ENCODE results near the gene MYBPC2. TPM values are rescaled to one million over a fixed set of nuclear protein-coding genes. Genes with fewer than 3 reads are reported as not detected.
"Not testable (repeated sequence)": the region's sequence is repeated elsewhere in the genome, so short reads cannot be mapped to it uniquely, and the experiment has no call there.

The MYBPC2 gene
- total RNA-seq, 1 donor from 2014 or later, result not detected

GRCh38 chr19:50457300-50457699, 24.6 kb downstream of the MYBPC2 start:
- DNase-seq (ENCODE audit: extremely low read depth, low read depth, low spot score), result no peak

- no peak for DNase-seq (ENCODE audit: extremely low read depth, low read depth, low spot score)
These were observed 25.8 kb downstream of the MYBPC2 start for GRCh38 chr19:50458396-50459066.

GRCh38 chr19:50459067-50459456, 26.4 kb downstream of the MYBPC2 start:
- no peak for DNase-seq (ENCODE audit: extremely low read depth, low read depth, low spot score)

GRCh38 chr19:50459638-50460037, 26.9 kb downstream of the MYBPC2 start:
- no peak for DNase-seq (ENCODE audit: extremely low read depth, low read depth, low spot score)

- DNase-seq (ENCODE audit: extremely low read depth, low read depth, low spot score), result no peak
These were observed 27.6 kb downstream of the MYBPC2 start for GRCh38 chr19:50460161-50460765.

GRCh38 chr19:50461066-50461875, 28.6 kb downstream of the MYBPC2 start:
- no peak for DNase-seq (ENCODE audit: extremely low read depth, low read depth, low spot score)

GRCh38 chr19:50462970-50463369, 30.3 kb downstream of the MYBPC2 start:
- DNase-seq (ENCODE audit: extremely low read depth, low read depth, low spot score), result no peak

- DNase-seq (ENCODE audit: extremely low read depth, low read depth, low spot score), result no peak
These were observed 31.7 kb downstream of the MYBPC2 start for GRCh38 chr19:50464348-50464747.

- no peak for DNase-seq (ENCODE audit: extremely low read depth, low read depth, low spot score)
These were observed 32.3 kb downstream of the MYBPC2 start for GRCh38 chr19:50465000-50465399.

GRCh38 chr19:50465986-50466705, 33.5 kb downstream of the MYBPC2 start:
- no peak for DNase-seq (ENCODE audit: extremely low read depth, low read depth, low spot score)

GRCh38 chr19:50466706-50467039, 34.0 kb downstream of the MYBPC2 start:
- DNase-seq (ENCODE audit: extremely low read depth, low read depth, low spot score), result no peak

- no peak for DNase-seq (ENCODE audit: extremely low read depth, low read depth, low spot score)
These were observed 34.9 kb downstream of the MYBPC2 start for GRCh38 chr19:50467566-50467965.

GRCh38 chr19:50468818-50469217, 36.1 kb downstream of the MYBPC2 start:
- no peak for DNase-seq (ENCODE audit: extremely low read depth, low read depth, low spot score)

GRCh38 chr19:50473336-50473735, 40.6 kb downstream of the MYBPC2 start:
- not testable (repeated sequence) for DNase-seq (ENCODE audit: extremely low read depth, low read depth, low spot score)

- DNase-seq (ENCODE audit: extremely low read depth, low read depth, low spot score), result no peak
These were observed 42.4 kb downstream of the MYBPC2 start for GRCh38 chr19:50475101-50475568.

GRCh38 chr19:50475736-50476223, 43.1 kb downstream of the MYBPC2 start:
- no peak for DNase-seq (ENCODE audit: extremely low read depth, low read depth, low spot score)

- DNase-seq (ENCODE audit: extremely low read depth, low read depth, low spot score), result no peak
These were observed 43.7 kb downstream of the MYBPC2 start, which contains the start of the genes EMC10 and GARIN5A for GRCh38 chr19:50476224-50476906. Gene EMC10, plus strand, starts transcription at chr19:50476507. Its CDS starts 38 bp downstream, at chr19:50476545. Gene GARIN5A, minus strand, starts transcription at chr19:50476848. Its CDS starts 460 bp downstream, at chr19:50476388.

- no peak for DNase-seq (ENCODE audit: extremely low read depth, low read depth, low spot score)
These were observed 44.2 kb downstream of the MYBPC2 start for GRCh38 chr19:50476907-50477238.

- no peak for DNase-seq (ENCODE audit: extremely low read depth, low read depth, low spot score)
These were observed 45.2 kb downstream of the MYBPC2 start for GRCh38 chr19:50477751-50478515.
